Muscle of leg (tissue), 11 donors: ENCODE results near the gene GDPD3. TPM values are rescaled to one million over a fixed set of nuclear protein-coding genes. Genes with fewer than 3 reads are reported as not detected.
A peak's percentile ranks its signal among the peaks of the same experiment; 100 is the strongest.

ENCODE experiments used
- DNase-seq: peaks from one replicate; pipeline ENCODE4 v3.0.0; 2013
- H3K27ac ChIP-seq: one replicate; pipeline ENCODE4 v1.5.1; 2013; ENCODE audit warnings: mild to moderate bottlenecking, low read length, control low read depth
- H3K27me3 ChIP-seq: one replicate; pipeline ENCODE4 v1.6.1; 2013; ENCODE audit warnings: low read length; ENCODE audit not compliant: control insufficient read depth, insufficient read depth
- H3K36me3 ChIP-seq: one replicate; pipeline ENCODE4 v1.6.1; 2013; ENCODE audit warnings: low read length; ENCODE audit not compliant: control insufficient read depth, insufficient read depth
- H3K4me1 ChIP-seq: one replicate; pipeline ENCODE4 v1.6.1; 2013; ENCODE audit warnings: low read length; ENCODE audit not compliant: control insufficient read depth, insufficient read depth
- H3K4me3 ChIP-seq: one replicate; pipeline ENCODE4 v1.5.1; 2013; ENCODE audit warnings: low read length, control low read depth
- H3K9me3 ChIP-seq: replicated peaks from 2 replicates; pipeline ENCODE4 v1.6.1; 2013; ENCODE audit warnings: low read depth, low read length; ENCODE audit not compliant: control insufficient read depth
- WGBS: methylation state at CpG from one replicate; pipeline ENCODE4 v1.1.5; 2013; ENCODE audit warnings: missing lambda C conversion rate; ENCODE audit not compliant: insufficient coverage; 5-methylcytosine and 5-hydroxymethylcytosine counted together
- polyA plus RNA-seq, 8 donors: library from polyadenylated mRNA; unstranded; fragments of 120-200 nt; gene quantifications; one replicate each; pipeline versions ENCODE4 v1.2.1 to v1.2.3, GENCODE V29; 2013; ENCODE audit warnings: inconsistent platforms in 1 of 8, low replicate concordance in 1 of 8; ENCODE audit not compliant: insufficient read length in 8 of 8, insufficient read depth in 1 of 8
- total RNA-seq: library from RNA; stranded (reverse); fragments of 120-200 nt; gene quantifications from one replicate; pipeline ENCODE4 v1.2.4, GENCODE V29; 2013

Gene GDPD3
- total and polyA plus RNA-seq, 9 donors = 3.3 to 8.7 (median 6.0) TPM

DNA sequence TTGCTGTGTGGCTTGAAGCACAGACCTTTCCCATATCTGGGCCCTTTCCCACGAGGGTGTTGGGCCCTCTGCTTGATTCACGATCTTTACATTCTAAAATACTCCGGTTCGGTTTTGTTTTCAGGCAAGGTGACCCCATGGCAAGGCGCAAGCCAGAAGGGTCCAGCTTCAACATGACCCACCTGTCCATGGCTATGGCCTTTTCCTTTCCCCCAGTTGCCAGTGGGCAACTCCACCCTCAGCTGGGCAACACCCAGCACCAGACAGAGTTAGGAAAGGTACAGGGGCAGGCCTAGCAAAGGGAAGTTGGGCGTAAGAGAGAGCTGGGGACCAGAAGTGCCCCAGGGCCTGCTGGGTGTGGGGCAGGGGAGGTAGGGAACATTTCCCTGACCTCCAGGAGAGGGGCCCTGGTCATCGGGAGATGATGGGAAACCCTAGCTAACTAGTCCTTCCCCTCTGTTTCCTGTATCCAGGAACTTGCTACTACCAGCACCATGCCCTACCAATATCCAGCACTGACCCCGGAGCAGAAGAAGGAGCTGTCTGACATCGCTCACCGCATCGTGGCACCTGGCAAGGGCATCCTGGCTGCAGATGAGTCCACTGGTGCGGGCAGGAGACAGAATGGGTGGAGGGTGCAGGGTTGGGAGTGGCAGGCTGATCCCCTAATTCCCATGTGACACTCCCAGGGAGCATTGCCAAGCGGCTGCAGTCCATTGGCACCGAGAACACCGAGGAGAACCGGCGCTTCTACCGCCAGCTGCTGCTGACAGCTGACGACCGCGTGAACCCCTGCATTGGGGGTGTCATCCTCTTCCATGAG lies 46.4 kb downstream of the GDPD3 start:
- H3K27ac ChIP-seq = peak overlapping the region; percentile 97
- peaks cover 50% of the 10 kb centered on the region for H3K36me3 ChIP-seq
- DNase-seq = peak; percentile 69
- no peaks in the 10 kb centered on the region for H3K27me3 ChIP-seq
- H3K9me3 ChIP-seq = no peaks in the 10 kb centered on the region
- peak overlapping the region; percentile 98 for H3K4me3 ChIP-seq
- 37% methylated on average over 11 of the region's 21 CpGs for WGBS
- H3K4me1 ChIP-seq = peaks cover 57% of the 10 kb centered on the region

GRCh38 chr16:30065943-30066760 lies 47.2 kb downstream of the GDPD3 start:
- under 1% methylated on average over 31 of the region's 44 CpGs for WGBS
- no peaks in the 10 kb centered on the region for H3K9me3 ChIP-seq
- H3K27me3 ChIP-seq = no peaks in the 10 kb centered on the region
- H3K4me3 ChIP-seq = peak overlapping the region; percentile 98
- H3K27ac ChIP-seq = peak overlapping the region; percentile 97
- H3K36me3 ChIP-seq = peaks cover 42% of the 10 kb centered on the region
- H3K4me1 ChIP-seq = peaks cover 64% of the 10 kb centered on the region
- peak; percentile 70 for DNase-seq

DNA sequence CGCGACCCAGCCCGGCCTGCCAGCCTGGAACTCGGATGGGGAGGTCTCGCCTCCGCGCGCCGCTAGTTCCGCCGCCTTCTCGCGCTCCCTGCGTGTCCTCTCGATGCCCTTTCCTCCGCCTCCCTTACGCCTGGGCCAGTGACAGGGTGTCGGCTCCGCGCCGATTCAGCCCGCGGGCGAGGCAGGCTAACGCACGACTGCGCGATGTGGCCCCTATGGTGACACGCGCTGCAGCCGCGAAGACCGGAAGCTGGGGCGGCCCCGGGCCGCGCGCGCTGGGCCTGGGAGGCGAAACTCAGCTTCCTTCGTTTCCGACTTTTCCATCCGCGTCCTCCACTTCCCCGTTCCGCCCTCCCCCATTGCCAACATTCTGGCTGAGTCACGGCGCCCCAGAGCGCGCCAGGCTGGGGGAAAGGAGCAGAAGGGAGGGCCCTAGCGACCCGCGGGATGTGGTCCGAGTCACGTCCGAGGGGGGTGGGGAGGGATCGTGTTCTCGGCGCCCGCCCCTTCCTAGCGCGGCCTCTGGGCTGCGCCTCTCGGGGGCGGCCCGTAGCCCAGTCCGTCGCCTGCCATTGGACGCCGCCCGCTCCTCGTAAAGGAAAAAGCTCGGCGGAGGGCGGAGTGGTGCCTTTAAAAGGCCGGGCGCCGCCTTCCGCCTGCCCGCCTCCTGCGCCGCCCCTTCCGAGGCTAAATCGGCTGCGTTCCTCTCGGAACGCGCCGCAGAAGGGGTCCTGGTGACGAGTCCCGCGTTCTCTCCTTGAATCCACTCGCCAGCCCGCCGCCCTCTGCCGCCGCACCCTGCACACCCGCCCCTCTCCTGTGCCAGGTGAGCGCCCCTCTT lies 48.0 kb downstream of the GDPD3 start, which contains the start of gene ALDOA:
Gene ALDOA (plus strand): TSS at position 659 of the 841 bp plus-strand sequence. CDS start 1,138 bp downstream, outside the sequence.
- Histone ChIP-seq H3K27me3 (no peaks in the 10 kb centered on the region), H3K27ac (peak within 1 kb of the TSS; percentile 97), H3K36me3 (peaks cover 36% of the 10 kb centered on the region), H3K4me3 (peak within 1 kb of the TSS; percentile 98), H3K9me3 (no peaks in the 10 kb centered on the region), H3K4me1 (peaks cover 72% of the 10 kb centered on the region)
- under 1% methylated on average over 83 of the region's 99 CpGs for WGBS
- DNase-seq = peak; percentile 99

DNA sequence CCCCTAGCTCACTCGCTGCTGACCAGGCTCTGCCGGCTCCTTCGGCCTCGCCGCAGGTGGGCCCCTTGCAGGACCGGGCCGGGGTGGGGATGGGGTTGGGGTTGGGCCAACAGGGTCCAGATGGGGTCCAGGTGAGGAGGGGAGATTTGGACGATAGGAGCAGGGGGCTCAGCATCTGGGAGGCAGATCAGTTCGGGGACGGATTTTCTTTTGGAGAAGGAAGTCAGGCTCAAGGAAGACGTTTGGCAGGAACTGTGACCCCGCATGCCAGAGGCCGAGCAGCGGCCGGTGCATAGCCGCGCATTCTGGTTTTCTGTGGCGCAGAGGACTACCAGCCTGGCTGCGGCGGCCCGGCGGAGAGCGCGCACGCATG lies 48.6 kb downstream of the GDPD3 start:
- Histone ChIP-seq H3K9me3 (no peaks in the 10 kb centered on the region), H3K4me1 (peaks cover 73% of the 10 kb centered on the region), H3K36me3 (peaks cover 30% of the 10 kb centered on the region), H3K4me3 (peak overlapping the region; percentile 58), H3K27me3 (no peaks in the 10 kb centered on the region), H3K27ac (peak overlapping the region; percentile 95)
- no peak for DNase-seq
- WGBS = under 1% methylated on average over 25 of the region's 25 CpGs

- DNase-seq = peak; percentile 87
- Histone ChIP-seq H3K4me1 (peaks cover 70% of the 10 kb centered on the region), H3K9me3 (no peaks in the 10 kb centered on the region), H3K27ac (peak overlapping the region; percentile 95), H3K27me3 (no peaks in the 10 kb centered on the region), H3K36me3 (peaks cover 24% of the 10 kb centered on the region), H3K4me3 (peak overlapping the region; percentile 58)
- WGBS = 3% methylated on average over 3 of the region's 27 CpGs
Measured at GRCh38 chr16:30063893-30064728, 49.2 kb downstream of the GDPD3 start.

GRCh38 chr16:30063278-30063892 lies 50.0 kb downstream of the GDPD3 start:
- peak overlapping the region; percentile 58 for H3K4me3 ChIP-seq
- DNase-seq = peak; percentile 46
- H3K9me3 ChIP-seq = no peaks in the 10 kb centered on the region
- H3K27me3 ChIP-seq = no peaks in the 10 kb centered on the region
- H3K27ac ChIP-seq = peak overlapping the region; percentile 95
- H3K4me1 ChIP-seq = peaks cover 69% of the 10 kb centered on the region
- WGBS = 61% methylated on average over 12 of the region's 12 CpGs
- H3K36me3 ChIP-seq = peaks cover 16% of the 10 kb centered on the region

- WGBS = 10% methylated on average over 1 of the region's 2 CpGs
- Histone ChIP-seq H3K4me1 (peaks cover 65% of the 10 kb centered on the region), H3K27ac (peak overlapping the region; percentile 95), H3K4me3 (no peak overlapping the region), H3K27me3 (no peaks in the 10 kb centered on the region), H3K36me3 (peaks cover 3% of the 10 kb centered on the region), H3K9me3 (no peaks in the 10 kb centered on the region)
- DNase-seq = peak; percentile 89
Measured at GRCh38 chr16:30060836-30061554, 52.3 kb downstream of the GDPD3 start.

- 54% methylated on average over 3 of the region's 4 CpGs for WGBS
- H3K4me1 ChIP-seq = peaks cover 65% of the 10 kb centered on the region
- H3K27ac ChIP-seq = peak overlapping the region; percentile 95
- H3K4me3 ChIP-seq = no peak overlapping the region
- peak; percentile 45 for DNase-seq
- H3K27me3 ChIP-seq = no peaks in the 10 kb centered on the region
- no peaks in the 10 kb centered on the region for H3K9me3 ChIP-seq
- H3K36me3 ChIP-seq = peaks cover 6% of the 10 kb centered on the region
Measured at GRCh38 chr16:30060346-30060745, 53.0 kb downstream of the GDPD3 start.
